Brain microvascular endothelial cell (primary cell): Measurements from ENCODE around the gene HK1.

Experiments
- DNase-seq: peaks from one replicate; pipeline ENCODE4 v3.0.0-alpha.2; 2020
- H3K27ac ChIP-seq: fragments of 250-450 bp; sonication (Bioruptor Pico); 2 replicates; pipeline ENCODE4 v1.5.1; 2020; ENCODE audit warnings: mild to moderate bottlenecking, moderate library complexity
- H3K27me3 ChIP-seq: fragments of 250-450 bp; sonication (Bioruptor Pico); replicated peaks from 2 replicates; pipeline ENCODE4 v1.5.1; 2020; ENCODE audit warnings: mild to moderate bottlenecking
- H3K36me3 ChIP-seq: fragments of 250-450 bp; sonication (Bioruptor Pico); replicated peaks from 2 replicates; pipeline ENCODE4 v1.5.1; 2020; ENCODE audit warnings: mild to moderate bottlenecking
- H3K4me3 ChIP-seq: 2 replicates; pipeline ENCODE4 v1.5.1; 2011; ENCODE audit warnings: low read depth, mild to moderate bottlenecking, control low read depth, low read length, moderate library complexity
- CTCF ChIP-seq: IDR thresholded peaks from 2 replicates; pipeline ENCODE4 v1.5.1; 2011; ENCODE audit warnings: low read depth, mild to moderate bottlenecking, moderate library complexity, low read length, control low read depth, inconsistent platforms; ENCODE audit errors: missing control alignments
- in situ Hi-C: cut with HindIII; loops from 2 replicates; pipeline ENCODE4 v1.10.0; 2017; ENCODE audit warnings: low sequenced_read_pairs, low pct_ligation_motif_present

Gene HK1

GRCh38 chr10:69241575-69241974 is 36.7 kb upstream of the HK1 start:
- TF ChIP-seq CTCF = no peak

GRCh38 chr10:69242040-69242851 is 36.0 kb upstream of the HK1 start:
- no peak for TF ChIP-seq CTCF
- in situ Hi-C loops = loop anchor here (25.0 kb wide), 1 partner anchor 145 kb away; no protein-coding TSS in a partner anchor
- no peak for DNase-seq
- H3K27ac ChIP-seq = no peak overlapping the region
- no peaks in the 10 kb centered on the region for H3K27me3 ChIP-seq
- H3K36me3 ChIP-seq = no peaks in the 10 kb centered on the region
- H3K4me3 ChIP-seq = no peak overlapping the region

More at GRCh38 chr10:69241575-69241974, 36.7 kb upstream of the HK1 start:
- H3K27me3 ChIP-seq = no peaks in the 10 kb centered on the region
- DNase-seq = no peak
- no peaks in the 10 kb centered on the region for H3K36me3 ChIP-seq
- no peak overlapping the region for H3K4me3 ChIP-seq
- H3K27ac ChIP-seq = no peak overlapping the region
- in situ Hi-C loops = loop anchor here (25.0 kb wide), 1 partner anchor 146 kb away; no protein-coding TSS in a partner anchor

GRCh38 chr10:69242852-69243212 is 35.5 kb upstream of the HK1 start:
- H3K36me3 ChIP-seq = no peaks in the 10 kb centered on the region
- H3K4me3 ChIP-seq = no peak overlapping the region
- in situ Hi-C loops = loop anchor here (25.0 kb wide), 1 partner anchor 144 kb away; no protein-coding TSS in a partner anchor
- no peak for TF ChIP-seq CTCF
- DNase-seq = no peak
- no peaks in the 10 kb centered on the region for H3K27me3 ChIP-seq
- no peak overlapping the region for H3K27ac ChIP-seq

GRCh38 chr10:69243817-69244216 is 34.5 kb upstream of the HK1 start:
- no peaks in the 10 kb centered on the region for H3K27me3 ChIP-seq
- no peak overlapping the region for H3K4me3 ChIP-seq
- no peak for TF ChIP-seq CTCF
- no peaks in the 10 kb centered on the region for H3K36me3 ChIP-seq
- in situ Hi-C loops = loop anchor here (25.0 kb wide), 1 partner anchor 143 kb away; no protein-coding TSS in a partner anchor
- DNase-seq = no peak
- no peak overlapping the region for H3K27ac ChIP-seq

- DNase-seq = no peak
- Histone ChIP-seq H3K27ac (no peak overlapping the region), H3K4me3 (no peak overlapping the region), H3K27me3 (no peaks in the 10 kb centered on the region), H3K36me3 (no peaks in the 10 kb centered on the region)
- in situ Hi-C loops = loop anchor here (25.0 kb wide), 1 partner anchor 141 kb away; no protein-coding TSS in a partner anchor
- no peak for TF ChIP-seq CTCF
Measured at GRCh38 chr10:69246036-69246435, 32.3 kb upstream of the HK1 start.
